OCI-LY7 (cell line): ENCODE measurements around the gene RINL. TPM values are rescaled to one million over a fixed set of nuclear protein-coding genes. Genes with fewer than 3 reads are reported as not detected.

ENCODE experiments used
- BruUV-seq: library from RNA; stranded (reverse); fragments of 400-500 nt; replicated peaks from 2 replicates; lab custom pipeline; 2021; lab: Mats Ljungman, UMichigan
- CTCF ChIA-PET: fragments of 300-600 bp; sonication (Branson Sonifier 250); formaldehyde crosslinking; loops from one replicate; lab custom pipeline; 2022; ENCODE audit warnings: antibody characterized with exemption; ENCODE audit not compliant: unreplicated experiment; lab: Charles Lee
- POLR2A ChIA-PET: fragments of 300-600 bp; sonication (Branson Sonifier 250); formaldehyde crosslinking; loops from one replicate; lab custom pipeline; 2022; ENCODE audit warnings: antibody characterized with exemption; lab: Charles Lee
- DNase-seq: peaks from one replicate; pipeline ENCODE4 v3.0.0-alpha.2; 2015; ENCODE audit warnings: low spot score
- H2AFZ ChIP-seq: fragments of 200-600 bp; sonication (generic), shearing (Covaris generic); 2 replicates; pipeline ENCODE4 v1.6.1; 2014; ENCODE audit warnings: mild to moderate bottlenecking, antibody characterized with exemption, low read length, moderate library complexity
- H3K27ac ChIP-seq: fragments of 200-600 bp; sonication (generic); 2 replicates; pipeline ENCODE4 v1.5.1; 2014; ENCODE audit warnings: mixed run types, low read depth, mild to moderate bottlenecking, moderate library complexity, low read length, inconsistent platforms; ENCODE audit not compliant: poor library complexity, severe bottlenecking
- H3K36me3 ChIP-seq: fragments of 200-600 bp; sonication (generic); 2 replicates; pipeline ENCODE4 v1.6.1; 2014; ENCODE audit warnings: mild to moderate bottlenecking, antibody characterized with exemption, low read length, moderate library complexity, mixed read lengths; ENCODE audit not compliant: insufficient read depth
- H3K4me1 ChIP-seq: fragments of 200-600 bp; sonication (generic); 2 replicates; pipeline ENCODE4 v1.5.1; 2014; ENCODE audit warnings: mild to moderate bottlenecking, low read length; ENCODE audit not compliant: insufficient read depth, poor library complexity, severe bottlenecking
- H3K4me2 ChIP-seq: fragments of 200-600 bp; sonication (generic); 2 replicates; pipeline ENCODE4 v1.6.1; 2014; ENCODE audit warnings: mild to moderate bottlenecking, low read length
- H3K4me3 ChIP-seq: fragments of 200-600 bp; sonication (generic); 2 replicates; pipeline ENCODE4 v1.5.1; 2014; ENCODE audit warnings: mild to moderate bottlenecking, low read depth, low read length; ENCODE audit not compliant: poor library complexity, severe bottlenecking
- H3K79me2 ChIP-seq: fragments of 200-600 bp; sonication (generic); 2 replicates; pipeline ENCODE4 v1.6.1; 2016; ENCODE audit warnings: low read depth, mild to moderate bottlenecking, low read length, moderate library complexity, mixed read lengths; ENCODE audit not compliant: insufficient read depth
- H3K9me2 ChIP-seq: fragments of 200-600 bp; sonication (generic); 2 replicates; pipeline ENCODE4 v1.6.1; 2016; ENCODE audit warnings: mild to moderate bottlenecking, low read length, mixed read lengths; ENCODE audit not compliant: insufficient read depth
- H3K9me3 ChIP-seq: fragments of 200-600 bp; sonication (generic); 2 replicates; pipeline ENCODE4 v1.6.1; 2014; ENCODE audit warnings: mild to moderate bottlenecking, mixed run types, low read length, mixed read lengths
- H4K20me1 ChIP-seq: fragments of 200-600 bp; sonication (generic); 2 replicates; pipeline ENCODE4 v1.6.1; 2014; ENCODE audit warnings: mild to moderate bottlenecking, antibody characterized with exemption, low read length, moderate library complexity, mixed read lengths; ENCODE audit not compliant: insufficient read depth
- CTCF ChIP-seq: fragments of 200-600 bp; sonication (generic); conservative IDR thresholded peaks from 2 replicates; pipeline ENCODE4 v1.5.1; 2014; ENCODE audit warnings: mild to moderate bottlenecking, antibody characterized with exemption, low read length, moderate library complexity, mixed read lengths
- EZH2phosphoT487 ChIP-seq: fragments of 200-600 bp; sonication (generic); IDR thresholded peaks from 2 replicates; pipeline ENCODE4 v1.6.1; 2018; ENCODE audit warnings: low read depth, borderline replicate concordance, mild to moderate bottlenecking, mixed run types, antibody characterized with exemption, low read length, moderate library complexity, mixed read lengths
- intact Hi-C: fragments of 100-400 bp; cut with micrococcal nuclease; formaldehyde crosslinking; loops from one replicate; pipeline ENCODE4 v1.10.0; 2022; ENCODE audit not compliant: unreplicated experiment
- total RNA-seq, 2 experiments: library from RNA; depleted of rRNA in 1 of 2; stranded (reverse); fragments of >200 nt in 1 of 2; shearing (Covaris generic) in 1 of 2; gene quantifications; 2 replicates each; pipeline ENCODE4 v1.2.3, GENCODE V29; 2014 to 2022

The RINL gene
- total RNA-seq, 2 experiments from 2014 or later, result 26.3 to 42.1 TPM

- BruUV-seq, result no TSS peak
- Histone ChIP-seq H3K4me3 (no peak overlapping the region), H3K9me3 (no peaks in the 10 kb centered on the region), H3K4me1 (peaks cover 26% of the 10 kb centered on the region), H3K9me2 (no peaks in the 10 kb centered on the region), H3K36me3 (no peaks in the 10 kb centered on the region), H2AFZ (no peak overlapping the region), H3K4me2 (no peak overlapping the region), H4K20me1 (no peaks in the 10 kb centered on the region), H3K27ac (no peak overlapping the region), H3K79me2 (no peaks in the 10 kb centered on the region)
- TF ChIP-seq EZH2phosphoT487, result no peak
- no peak for TF ChIP-seq CTCF
- intact Hi-C loops, result no loop called here
- DNase-seq, result no peak
- POLR2A ChIA-PET, result no interaction called here
- CTCF ChIA-PET, result no interaction called here
Measured at GRCh38 chr19:38880882-38881609, 3.0 kb upstream of the RINL start.

DNA sequence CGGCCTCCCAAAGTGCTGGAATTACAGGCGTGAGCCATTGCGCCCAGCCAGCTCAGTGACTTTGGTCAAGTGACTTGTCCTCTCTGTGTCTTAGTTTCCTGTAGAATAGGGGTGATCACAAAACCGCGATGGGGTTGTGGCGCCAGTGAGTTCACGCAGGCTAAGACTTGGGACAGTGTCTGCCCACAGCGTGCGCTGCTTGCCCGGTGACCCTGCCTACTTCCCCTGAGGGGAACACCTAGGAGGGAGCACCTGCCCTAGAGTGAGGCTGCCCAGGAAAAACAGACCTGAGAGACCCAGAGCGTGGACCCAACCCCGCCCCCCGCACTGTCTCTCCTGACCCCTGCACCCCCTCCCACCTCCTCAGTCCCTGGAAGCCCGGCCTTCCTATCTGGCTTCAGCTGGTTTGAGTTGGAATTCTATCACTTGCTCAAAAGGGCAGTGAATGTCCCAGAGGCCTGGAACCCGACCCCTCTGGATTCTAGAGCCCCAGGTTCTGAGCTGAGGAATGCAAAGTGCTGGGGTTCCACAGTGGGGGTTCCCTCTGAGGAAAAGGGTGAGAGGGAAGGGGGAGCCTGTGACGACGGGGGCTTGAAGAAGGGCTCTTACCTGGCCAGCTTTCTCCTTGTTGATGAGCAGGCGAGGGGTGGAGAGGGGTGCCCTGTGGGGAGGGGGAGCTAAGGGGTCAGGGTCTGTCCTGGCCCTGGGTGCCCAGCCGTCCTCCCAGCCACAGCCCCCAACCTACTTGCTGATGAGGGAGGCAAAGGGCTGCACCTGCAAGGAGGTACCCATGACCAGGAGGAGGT is 2.2 kb upstream of the RINL start:
- Histone ChIP-seq H3K4me3 (no peak overlapping the region), H3K36me3 (no peaks in the 10 kb centered on the region), H3K79me2 (no peaks in the 10 kb centered on the region), H3K9me3 (no peaks in the 10 kb centered on the region), H3K4me2 (no peak overlapping the region), H4K20me1 (no peaks in the 10 kb centered on the region), H3K27ac (no peak overlapping the region), H3K9me2 (no peaks in the 10 kb centered on the region), H3K4me1 (peaks cover 26% of the 10 kb centered on the region), H2AFZ (no peak overlapping the region)
- TF ChIP-seq CTCF, result no peak
- intact Hi-C loops, result no loop called here
- no TSS peak for BruUV-seq
- no peak for DNase-seq
- ChIA-PET POLR2A (no interaction called here), CTCF (no interaction called here)

DNA sequence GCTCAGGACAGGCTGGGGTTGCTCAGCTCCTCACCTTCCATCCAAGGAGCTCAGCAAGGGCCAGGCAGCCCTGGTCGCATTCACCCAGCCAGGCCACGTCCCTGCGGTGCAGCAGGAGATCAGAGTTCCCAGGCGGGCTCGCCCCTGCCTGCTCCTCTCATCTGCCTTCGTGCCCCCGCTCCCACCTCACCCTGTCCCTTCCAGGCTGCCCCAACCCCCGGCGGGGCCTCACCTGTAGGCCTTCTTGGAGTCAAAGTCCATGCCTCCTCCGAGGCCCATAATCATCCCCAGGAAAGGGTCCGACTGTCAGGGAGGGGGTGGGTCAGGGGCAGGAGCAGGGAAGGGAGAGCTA is 1.3 kb upstream of the RINL start:
- H3K27ac ChIP-seq, result peak overlapping the region; percentile 90
- TF ChIP-seq EZH2phosphoT487 (no peak), CTCF (no peak)
- H3K4me1 ChIP-seq, result peaks cover 26% of the 10 kb centered on the region
- no peaks in the 10 kb centered on the region for H3K9me2 ChIP-seq
- no peaks in the 10 kb centered on the region for H3K79me2 ChIP-seq
- POLR2A ChIA-PET, result interaction anchor here (1.0 to 1.5 kb wide), 3 partner anchors 11 to 27 kb away, joined by 3 to 4 read pairs (median 3); no protein-coding TSS in a partner anchor
- H3K4me2 ChIP-seq, result peak overlapping the region; percentile 94
- no TSS peak for BruUV-seq
- no peaks in the 10 kb centered on the region for H3K36me3 ChIP-seq
- CTCF ChIA-PET, result interaction anchor here (1.3 to 1.5 kb wide), 2 partner anchors 8 to 10 kb away, joined by 5 to 7 read pairs; no protein-coding TSS in a partner anchor
- no peaks in the 10 kb centered on the region for H4K20me1 ChIP-seq
- H3K4me3 ChIP-seq, result no peak overlapping the region
- no peak overlapping the region for H2AFZ ChIP-seq
- H3K9me3 ChIP-seq, result no peaks in the 10 kb centered on the region
- DNase-seq, result no peak
- intact Hi-C loops, result no loop called here
